ENCODE measurements around the gene MTRF1.

MTRF1 gene

GRCh38 chr13:41263261-41263971 lies at the start of gene MTRF1:
TSS of gene MTRF1 (minus strand) at chr13:41263576. CDS start at chr13:41260907, 2,669 bp downstream.
- no peaks in the 10 kb centered on the region for H3K27me3 ChIP-seq (ENCODE audit: control insufficient read depth in 1 of 2, insufficient read depth in 2 of 2, low read length in 2 of 2)
- H3K4me1 ChIP-seq (ENCODE audit: control insufficient read depth, insufficient read depth, low read length): no peaks in the 10 kb centered on the region
- peak within 1 kb of the TSS; percentile 84 to 90 for H3K4me3 ChIP-seq (ENCODE audit: low read length in 2 of 2)
- H3K27ac ChIP-seq (ENCODE audit: low read length): peak within 1 kb of the TSS; percentile 72
- peak within 1 kb of the TSS; percentile 67 to 90 for H3K9ac ChIP-seq (ENCODE audit: low read length in 2 of 2)
- peaks cover 3 to 8% of the 10 kb centered on the region in 2 donors for H3K36me3 ChIP-seq (ENCODE audit: control insufficient read depth in 2 of 2, insufficient read depth in 2 of 2, low read length in 2 of 2)
- H3K9me3 ChIP-seq (ENCODE audit: control insufficient read depth in 2 of 2, low read length in 2 of 2): no peaks in the 10 kb centered on the region

GRCh38 chr13:41313117-41313516 lies 49.7 kb upstream of the MTRF1 start:
- Histone ChIP-seq H3K27me3 (ENCODE audit: control insufficient read depth in 1 of 2, insufficient read depth in 2 of 2, low read length in 2 of 2) (no peaks in the 10 kb centered on the region), H3K9me3 (ENCODE audit: control insufficient read depth in 2 of 2, low read length in 2 of 2) (no peaks in the 10 kb centered on the region), H3K4me3 (ENCODE audit: low read length in 2 of 2) (peak overlapping the region in 1 of 2 donors; percentile 95), H3K9ac (ENCODE audit: low read length in 2 of 2) (peak overlapping the region in 1 of 2 donors; percentile 38), H3K27ac (ENCODE audit: low read length) (no peak overlapping the region), H3K36me3 (ENCODE audit: control insufficient read depth in 2 of 2, insufficient read depth in 2 of 2, low read length in 2 of 2) (no peaks in the 10 kb centered on the region), H3K4me1 (ENCODE audit: control insufficient read depth, insufficient read depth, low read length) (no peaks in the 10 kb centered on the region)

GRCh38 chr13:41312176-41312500 lies 48.8 kb upstream of the MTRF1 start:
- no peaks in the 10 kb centered on the region for H3K4me1 ChIP-seq (ENCODE audit: control insufficient read depth, insufficient read depth, low read length)
- H3K27me3 ChIP-seq (ENCODE audit: control insufficient read depth in 1 of 2, insufficient read depth in 2 of 2, low read length in 2 of 2): no peaks in the 10 kb centered on the region
- peak overlapping the region; percentile 76 for H3K27ac ChIP-seq (ENCODE audit: low read length)
- peak overlapping the region; percentile 95 to 99 for H3K4me3 ChIP-seq (ENCODE audit: low read length in 2 of 2)
- H3K9me3 ChIP-seq (ENCODE audit: control insufficient read depth in 2 of 2, low read length in 2 of 2): no peaks in the 10 kb centered on the region
- no peaks in the 10 kb centered on the region for H3K36me3 ChIP-seq (ENCODE audit: control insufficient read depth in 2 of 2, insufficient read depth in 2 of 2, low read length in 2 of 2)
- H3K9ac ChIP-seq (ENCODE audit: low read length in 2 of 2): peak overlapping the region; percentile 80 to 93

- Histone ChIP-seq H3K4me1 (ENCODE audit: control insufficient read depth, insufficient read depth, low read length) (no peaks in the 10 kb centered on the region), H3K27me3 (ENCODE audit: control insufficient read depth in 1 of 2, insufficient read depth in 2 of 2, low read length in 2 of 2) (no peaks in the 10 kb centered on the region), H3K9me3 (ENCODE audit: control insufficient read depth in 2 of 2, low read length in 2 of 2) (no peaks in the 10 kb centered on the region), H3K4me3 (ENCODE audit: low read length in 2 of 2) (peak overlapping the region; percentile 95 to 99), H3K36me3 (ENCODE audit: control insufficient read depth in 2 of 2, insufficient read depth in 2 of 2, low read length in 2 of 2) (no peaks in the 10 kb centered on the region), H3K27ac (ENCODE audit: low read length) (peak overlapping the region; percentile 76), H3K9ac (ENCODE audit: low read length in 2 of 2) (peak overlapping the region; percentile 80 to 93)
These were observed 48.2 kb upstream of the MTRF1 start for GRCh38 chr13:41311406-41312175.

- H3K36me3 ChIP-seq (ENCODE audit: control insufficient read depth in 2 of 2, insufficient read depth in 2 of 2, low read length in 2 of 2): no peaks in the 10 kb centered on the region
- H3K27me3 ChIP-seq (ENCODE audit: control insufficient read depth in 1 of 2, insufficient read depth in 2 of 2, low read length in 2 of 2): no peaks in the 10 kb centered on the region
- H3K9ac ChIP-seq (ENCODE audit: low read length in 2 of 2): peak within 1 kb of the TSS; percentile 80 to 93
- H3K27ac ChIP-seq (ENCODE audit: low read length): peak within 1 kb of the TSS; percentile 76
- H3K9me3 ChIP-seq (ENCODE audit: control insufficient read depth in 2 of 2, low read length in 2 of 2): no peaks in the 10 kb centered on the region
- H3K4me1 ChIP-seq (ENCODE audit: control insufficient read depth, insufficient read depth, low read length): no peaks in the 10 kb centered on the region
- peak within 1 kb of the TSS; percentile 95 to 99 for H3K4me3 ChIP-seq (ENCODE audit: low read length in 2 of 2)
These were observed 47.6 kb upstream of the MTRF1 start, which contains the start of gene NAA16 for GRCh38 chr13:41310963-41311405. TSS of gene NAA16 (plus strand) at chr13:41311267. CDS start at chr13:41311529, 262 bp downstream.

GRCh38 chr13:41307884-41308640 lies 44.7 kb upstream of the MTRF1 start:
- Histone ChIP-seq H3K9me3 (ENCODE audit: control insufficient read depth in 2 of 2, low read length in 2 of 2) (no peaks in the 10 kb centered on the region), H3K4me1 (ENCODE audit: control insufficient read depth, insufficient read depth, low read length) (no peaks in the 10 kb centered on the region), H3K27me3 (ENCODE audit: control insufficient read depth in 1 of 2, insufficient read depth in 2 of 2, low read length in 2 of 2) (no peaks in the 10 kb centered on the region), H3K36me3 (ENCODE audit: control insufficient read depth in 2 of 2, insufficient read depth in 2 of 2, low read length in 2 of 2) (no peaks in the 10 kb centered on the region), H3K4me3 (ENCODE audit: low read length in 2 of 2) (no peak overlapping the region), H3K9ac (ENCODE audit: low read length in 2 of 2) (no peak overlapping the region), H3K27ac (ENCODE audit: low read length) (no peak overlapping the region)

GRCh38 chr13:41306271-41307145 lies 43.1 kb upstream of the MTRF1 start:
- Histone ChIP-seq H3K27me3 (ENCODE audit: control insufficient read depth in 1 of 2, insufficient read depth in 2 of 2, low read length in 2 of 2) (no peaks in the 10 kb centered on the region), H3K4me1 (ENCODE audit: control insufficient read depth, insufficient read depth, low read length) (no peaks in the 10 kb centered on the region), H3K9ac (ENCODE audit: low read length in 2 of 2) (no peak overlapping the region), H3K4me3 (ENCODE audit: low read length in 2 of 2) (no peak overlapping the region), H3K9me3 (ENCODE audit: control insufficient read depth in 2 of 2, low read length in 2 of 2) (no peaks in the 10 kb centered on the region), H3K27ac (ENCODE audit: low read length) (no peak overlapping the region), H3K36me3 (ENCODE audit: control insufficient read depth in 2 of 2, insufficient read depth in 2 of 2, low read length in 2 of 2) (no peaks in the 10 kb centered on the region)

- no peaks in the 10 kb centered on the region for H3K9me3 ChIP-seq (ENCODE audit: control insufficient read depth in 2 of 2, low read length in 2 of 2)
- H3K27me3 ChIP-seq (ENCODE audit: control insufficient read depth in 1 of 2, insufficient read depth in 2 of 2, low read length in 2 of 2): no peaks in the 10 kb centered on the region
- no peak overlapping the region for H3K4me3 ChIP-seq (ENCODE audit: low read length in 2 of 2)
- H3K36me3 ChIP-seq (ENCODE audit: control insufficient read depth in 2 of 2, insufficient read depth in 2 of 2, low read length in 2 of 2): no peaks in the 10 kb centered on the region
- H3K27ac ChIP-seq (ENCODE audit: low read length): no peak overlapping the region
- H3K4me1 ChIP-seq (ENCODE audit: control insufficient read depth, insufficient read depth, low read length): no peaks in the 10 kb centered on the region
- H3K9ac ChIP-seq (ENCODE audit: low read length in 2 of 2): no peak overlapping the region
These were observed 41.2 kb upstream of the MTRF1 start for GRCh38 chr13:41304551-41304950.

- H3K27ac ChIP-seq (ENCODE audit: low read length): no peak overlapping the region
These were observed 39.4 kb upstream of the MTRF1 start for GRCh38 chr13:41302743-41303142.

More at GRCh38 chr13:41302743-41303142, 39.4 kb upstream of the MTRF1 start:
- Histone ChIP-seq H3K9ac (ENCODE audit: low read length in 2 of 2) (no peak overlapping the region), H3K36me3 (ENCODE audit: control insufficient read depth in 2 of 2, insufficient read depth in 2 of 2, low read length in 2 of 2) (no peaks in the 10 kb centered on the region), H3K9me3 (ENCODE audit: control insufficient read depth in 2 of 2, low read length in 2 of 2) (no peaks in the 10 kb centered on the region), H3K4me3 (ENCODE audit: low read length in 2 of 2) (no peak overlapping the region), H3K4me1 (ENCODE audit: control insufficient read depth, insufficient read depth, low read length) (no peaks in the 10 kb centered on the region), H3K27me3 (ENCODE audit: control insufficient read depth in 1 of 2, insufficient read depth in 2 of 2, low read length in 2 of 2) (no peaks in the 10 kb centered on the region)

All from stomach smooth muscle (tissue), 2 donors.